Stimulated activated CD4-positive, alpha-beta T cell treated with anti-CD3 and anti-CD28 coated beads, Interleukin-4, amount 100 ng/mL, for 24 hours (primary cell): ENCODE measurements around the gene SUGCT.

Experiments used
- DNase-seq: peaks from one replicate; pipeline ENCODE4 v3.0.0-alpha.2; 2020

The SUGCT gene

DNA sequence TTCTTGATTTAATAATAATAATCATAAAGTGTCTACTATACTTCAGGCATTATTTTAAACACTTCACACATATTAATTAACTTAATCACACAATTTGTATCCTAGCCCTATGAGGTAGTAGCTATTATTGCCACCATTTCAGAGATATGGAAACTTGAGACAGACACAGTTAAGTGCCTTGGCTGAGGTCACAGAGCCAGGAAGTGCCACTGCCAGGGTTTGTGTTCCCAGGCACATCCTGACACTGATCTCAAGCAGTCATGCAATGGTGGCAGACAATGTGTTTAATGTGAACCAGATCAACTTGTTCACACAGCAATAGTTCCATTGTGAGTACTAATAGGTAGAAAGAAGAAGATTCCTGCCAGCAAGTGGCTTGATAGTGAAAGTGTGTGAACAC lies 666.0 kb downstream of the SUGCT start:
- DNase-seq = no peak

DNA sequence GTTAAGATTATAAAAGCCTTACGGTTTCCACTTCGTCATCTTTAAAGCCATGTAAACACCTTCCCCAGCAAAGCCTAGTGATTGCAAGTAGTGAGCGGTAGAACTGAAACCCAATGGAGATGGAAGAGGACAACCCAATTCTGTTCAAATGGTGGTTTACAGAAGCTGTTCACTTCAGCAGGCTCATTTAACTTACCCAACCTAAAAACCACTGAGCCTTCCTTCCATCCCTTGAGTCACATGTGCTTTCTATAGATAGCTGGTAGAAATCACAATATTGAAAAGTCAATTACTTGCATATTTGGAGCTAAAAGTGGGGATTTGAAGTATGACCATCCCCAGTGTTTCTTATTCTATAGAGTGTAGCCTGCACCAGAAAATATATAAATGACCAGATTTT lies 667.7 kb downstream of the SUGCT start:
- DNase-seq = no peak

DNA sequence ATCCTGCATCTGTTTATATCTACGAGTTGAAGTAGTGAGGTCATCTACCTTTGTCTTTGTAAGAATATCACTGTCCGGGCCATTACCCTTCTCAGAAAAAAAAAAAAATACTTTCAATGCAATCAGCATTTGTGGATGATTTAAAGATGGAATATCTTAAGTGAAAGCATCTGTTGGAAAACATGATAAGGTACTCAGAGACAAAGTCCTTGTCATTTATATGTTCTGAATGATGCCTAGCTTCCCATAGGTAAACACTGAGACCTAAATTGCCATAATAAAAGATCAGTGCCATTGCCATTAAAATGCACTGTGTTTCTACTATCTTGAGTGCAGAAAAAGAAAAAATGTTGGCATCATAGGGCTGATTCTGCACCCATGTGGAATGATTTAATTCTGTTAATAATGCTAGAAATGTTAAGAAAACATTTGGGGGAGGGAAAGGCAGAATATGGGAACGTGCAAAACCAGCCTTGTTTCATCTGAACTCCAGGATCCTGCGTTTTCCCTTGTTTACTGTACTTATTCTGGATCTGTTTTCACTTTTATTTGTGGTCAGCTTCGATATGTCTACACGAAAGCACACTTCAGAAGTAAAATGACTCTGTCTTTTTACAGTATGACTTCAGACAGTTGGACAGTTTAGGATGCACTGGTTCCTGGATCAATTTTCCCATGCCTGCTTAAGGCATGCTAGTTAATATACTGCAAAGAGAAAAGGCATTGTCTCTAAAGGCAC lies 669.8 kb downstream of the SUGCT start:
- DNase-seq = no peak

DNA sequence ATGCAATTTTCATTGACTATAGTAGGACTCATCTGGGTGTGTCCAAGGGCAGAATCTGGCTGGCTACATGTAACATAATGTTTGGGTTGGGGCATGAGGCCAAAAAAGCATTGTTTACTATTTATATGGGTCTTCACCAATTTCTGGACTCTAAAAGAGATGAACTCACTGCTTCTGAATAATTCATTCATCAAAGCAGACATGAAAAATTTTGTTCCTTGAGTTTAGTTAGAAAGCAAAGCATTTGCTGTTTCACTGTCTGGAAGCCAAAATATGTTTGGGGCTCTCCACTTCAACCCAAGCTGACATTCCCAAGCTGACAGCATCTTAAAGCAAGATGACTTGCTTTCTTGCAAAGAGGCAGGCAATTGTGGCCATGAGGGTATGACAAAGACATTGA lies 670.6 kb downstream of the SUGCT start:
- DNase-seq = no peak

DNA sequence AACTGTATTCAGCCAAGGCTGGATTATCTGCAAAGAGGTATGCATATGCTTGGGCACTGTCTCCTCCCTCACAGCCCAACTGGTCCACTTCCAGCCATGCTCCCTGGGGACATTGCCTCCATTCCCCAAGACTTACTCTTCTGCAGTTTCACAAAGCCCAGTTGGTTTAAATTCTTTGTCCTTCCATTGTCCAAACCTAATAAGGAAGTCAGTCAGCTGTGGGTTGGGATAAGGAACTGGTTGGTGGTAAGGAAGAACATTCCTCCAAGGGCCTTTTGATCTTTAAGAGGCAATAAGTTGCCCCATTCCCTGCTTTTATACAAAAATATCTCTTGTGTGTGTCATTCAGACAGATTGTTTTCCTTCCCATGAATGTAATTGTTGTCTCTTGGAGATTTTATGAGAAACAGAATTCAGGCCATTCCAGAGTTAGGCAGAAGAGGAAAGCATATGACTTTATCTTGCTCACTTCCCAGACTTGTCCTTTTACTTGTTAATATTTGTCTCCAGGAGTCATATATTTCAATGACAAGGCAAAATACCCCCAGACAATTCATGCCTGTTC lies 673.7 kb downstream of the SUGCT start:
- no peak for DNase-seq

DNA sequence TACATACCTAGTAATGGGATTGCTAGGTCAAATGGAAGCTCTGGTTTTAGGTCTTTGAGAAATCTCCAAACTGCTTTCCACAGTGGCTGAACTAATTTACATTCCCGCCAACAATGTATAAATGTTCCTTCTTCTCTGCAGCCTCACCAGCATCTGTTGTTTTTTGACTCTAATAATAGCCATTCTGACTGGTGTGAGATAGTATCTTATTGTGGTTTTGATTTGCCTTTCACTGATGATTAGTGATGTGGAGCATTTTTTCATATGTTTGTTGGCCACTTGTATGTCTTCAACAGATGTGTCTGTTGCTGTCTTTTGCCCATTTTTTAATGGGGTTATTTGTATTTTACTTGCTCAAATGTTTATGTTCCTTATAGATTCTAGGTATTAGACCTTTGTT lies 675.5 kb downstream of the SUGCT start:
- no peak for DNase-seq

DNA sequence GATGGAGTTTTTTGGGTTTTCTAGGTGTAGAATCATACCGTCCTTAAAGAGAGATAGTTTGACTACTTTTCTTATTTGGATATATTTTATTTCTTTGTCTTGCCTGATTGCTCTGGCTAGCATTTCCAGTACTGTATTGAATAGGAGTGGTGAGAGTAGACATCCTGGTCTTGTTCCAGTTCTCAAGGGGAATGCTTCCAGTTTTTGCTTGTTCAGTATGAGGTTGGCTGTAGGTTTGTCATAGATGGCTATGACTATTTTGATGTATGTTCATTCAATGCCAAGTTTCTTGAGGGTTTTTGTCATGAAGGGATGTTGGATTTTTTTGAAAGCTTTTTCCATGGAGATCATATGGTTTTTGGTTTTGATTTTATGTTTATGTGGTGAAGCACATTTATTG lies 676.9 kb downstream of the SUGCT start:
- no peak for DNase-seq

DNA sequence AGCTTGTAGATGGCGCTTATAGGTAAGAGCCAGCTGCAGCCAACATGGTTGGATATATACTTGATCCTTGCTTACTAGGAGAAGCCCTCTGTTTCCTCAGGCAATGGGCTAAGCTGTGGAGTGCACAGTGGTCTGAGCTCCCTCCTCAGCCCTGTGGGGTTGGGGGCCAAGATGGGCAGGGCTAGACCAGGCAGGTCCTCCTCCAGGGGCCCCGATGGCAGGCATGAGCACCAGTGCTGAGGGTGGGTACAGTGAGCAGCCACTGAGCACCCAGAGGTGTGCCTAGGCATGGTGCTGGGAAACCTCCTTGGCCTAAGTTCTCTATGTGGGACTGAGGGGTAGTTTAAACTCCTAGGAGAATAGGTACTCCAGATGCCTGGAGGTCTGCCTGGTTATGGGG lies 680.2 kb downstream of the SUGCT start:
- no peak for DNase-seq

DNA sequence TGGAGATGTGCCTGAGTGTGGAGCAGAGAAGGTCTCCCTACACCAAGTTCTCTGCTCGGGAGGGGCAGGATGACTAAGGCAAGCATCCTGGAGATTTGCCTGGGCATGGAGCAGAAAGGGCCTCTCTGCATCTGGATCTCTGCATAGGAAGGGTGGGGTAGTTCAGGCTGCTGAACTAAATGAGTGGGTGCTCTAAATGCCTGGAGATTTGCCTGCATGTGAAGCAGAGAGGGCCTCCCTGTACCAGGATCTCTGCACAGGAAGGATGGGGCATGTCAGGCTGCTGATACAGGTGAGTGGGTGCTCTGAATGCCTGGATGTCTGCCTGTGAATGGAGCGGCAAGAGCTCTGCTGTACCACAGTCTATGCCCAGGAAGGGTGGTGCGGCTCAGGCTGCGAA lies 680.7 kb downstream of the SUGCT start:
- DNase-seq = no peak

DNA sequence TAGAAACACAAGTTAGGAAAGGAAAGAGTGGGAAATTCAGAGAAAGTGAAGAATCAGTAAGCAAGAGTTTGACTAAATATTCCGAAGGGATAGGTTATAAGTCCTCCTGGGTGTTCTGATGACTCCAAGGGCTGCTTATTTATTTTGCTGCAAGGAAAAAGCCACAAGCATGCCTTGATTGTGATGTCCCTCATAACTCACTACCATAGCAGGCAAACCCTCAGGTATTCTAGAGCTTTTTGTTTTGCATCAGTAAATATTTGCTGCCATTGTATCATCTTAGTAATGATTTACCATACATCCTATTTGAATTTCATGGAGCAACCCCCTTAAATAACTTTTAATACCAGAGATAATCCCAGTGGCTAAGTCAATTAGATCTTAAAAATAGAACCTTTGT lies 688.1 kb downstream of the SUGCT start:
- DNase-seq = no peak

DNA sequence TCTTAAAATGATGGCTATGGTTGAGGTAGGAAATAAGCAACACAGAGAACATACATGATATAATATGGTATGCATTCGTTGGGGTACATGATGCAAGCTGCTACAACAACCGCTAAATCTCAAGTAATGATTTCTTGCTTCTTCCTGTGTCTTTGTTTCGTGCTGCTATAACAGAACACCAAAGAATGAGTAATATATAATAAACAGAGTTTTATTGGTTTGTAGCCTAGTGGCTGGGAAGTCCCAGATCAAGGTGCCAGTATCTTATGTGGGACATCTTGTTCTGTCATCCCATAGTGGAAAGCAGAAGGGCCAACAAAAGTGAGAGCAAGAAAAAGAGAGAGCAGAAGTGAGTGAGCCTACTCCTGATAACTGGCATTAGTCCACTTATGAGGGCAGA lies 689.7 kb downstream of the SUGCT start:
- no peak for DNase-seq

DNA sequence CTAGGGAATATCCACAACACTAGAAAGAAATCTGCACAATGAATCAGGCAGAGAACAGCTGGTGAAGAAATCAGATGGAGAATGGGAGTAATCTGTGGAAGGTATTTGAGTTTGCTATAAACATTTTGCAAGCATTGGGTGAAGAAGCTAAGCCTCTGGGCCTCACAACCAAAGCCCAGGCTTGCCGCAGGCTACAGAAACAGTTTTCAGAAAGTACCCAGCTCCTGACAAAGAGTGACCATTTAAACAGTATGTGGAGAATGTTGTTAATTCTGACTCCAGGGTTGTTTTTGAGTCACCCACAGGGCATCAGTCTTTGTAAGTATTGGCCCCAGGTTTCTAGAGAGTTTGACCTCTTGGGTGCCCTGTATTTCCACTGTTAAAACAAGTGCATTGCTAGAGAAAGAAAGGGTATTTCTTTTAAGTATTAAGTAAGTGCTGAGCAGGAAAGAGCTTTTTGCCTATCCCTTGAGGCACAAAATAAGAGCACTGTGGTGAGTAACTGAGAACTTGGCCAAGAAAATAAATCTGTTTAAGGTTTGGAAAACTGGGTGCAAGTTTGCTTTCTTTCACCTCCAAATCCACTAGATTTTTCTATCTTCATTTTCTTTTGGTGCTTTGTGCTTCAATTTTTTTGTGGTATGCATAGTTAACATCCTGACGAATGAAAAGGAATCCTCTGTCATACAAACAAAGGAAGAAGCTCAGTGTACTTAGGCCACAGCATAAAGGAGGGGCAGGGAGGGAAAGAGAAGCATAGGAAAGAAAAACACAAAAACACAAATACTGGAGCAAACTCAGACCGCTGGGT lies 691.8 kb downstream of the SUGCT start:
- DNase-seq = no peak

DNA sequence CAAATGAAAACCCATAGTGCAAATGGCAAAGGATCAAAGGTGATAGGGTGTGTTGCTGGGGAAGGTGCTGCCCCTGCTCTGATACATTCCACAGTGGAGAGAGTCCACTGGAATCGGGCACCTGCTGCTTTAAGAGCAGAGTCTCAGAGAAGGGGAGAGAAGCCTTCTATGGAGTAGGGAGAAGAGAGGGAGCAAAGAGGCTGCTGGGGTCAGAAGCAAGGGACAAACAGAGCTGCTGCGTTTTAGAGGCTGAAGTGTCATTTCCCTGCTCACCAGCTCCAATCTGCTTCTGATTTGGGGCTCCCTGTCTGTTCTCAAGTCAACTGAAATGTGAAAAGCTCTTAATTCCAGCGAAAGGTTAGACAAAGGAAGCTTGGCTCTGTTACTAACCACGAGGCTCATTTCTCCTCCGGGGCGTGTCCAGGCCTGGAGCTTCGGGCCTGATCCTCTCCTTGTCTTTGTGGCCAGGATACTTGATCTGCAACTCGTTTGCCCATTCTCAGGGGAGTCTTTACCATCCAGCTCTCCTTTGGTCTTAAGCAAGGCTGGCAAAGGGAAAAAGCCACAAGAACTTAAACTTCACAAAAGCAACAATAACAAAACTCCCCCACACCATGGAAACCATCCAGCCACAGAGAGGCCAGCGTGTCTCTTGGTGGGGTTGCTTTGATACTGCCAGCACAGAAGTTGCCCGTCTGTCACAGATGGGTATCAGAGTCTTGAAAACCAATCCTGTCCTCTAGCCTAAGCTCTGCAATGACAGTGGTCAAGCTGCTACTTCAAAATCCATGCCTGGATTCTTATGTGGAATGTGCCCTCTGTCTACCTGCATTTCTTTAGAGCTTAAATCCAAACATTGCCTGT lies 692.6 kb downstream of the SUGCT start:
- DNase-seq = no peak

DNA sequence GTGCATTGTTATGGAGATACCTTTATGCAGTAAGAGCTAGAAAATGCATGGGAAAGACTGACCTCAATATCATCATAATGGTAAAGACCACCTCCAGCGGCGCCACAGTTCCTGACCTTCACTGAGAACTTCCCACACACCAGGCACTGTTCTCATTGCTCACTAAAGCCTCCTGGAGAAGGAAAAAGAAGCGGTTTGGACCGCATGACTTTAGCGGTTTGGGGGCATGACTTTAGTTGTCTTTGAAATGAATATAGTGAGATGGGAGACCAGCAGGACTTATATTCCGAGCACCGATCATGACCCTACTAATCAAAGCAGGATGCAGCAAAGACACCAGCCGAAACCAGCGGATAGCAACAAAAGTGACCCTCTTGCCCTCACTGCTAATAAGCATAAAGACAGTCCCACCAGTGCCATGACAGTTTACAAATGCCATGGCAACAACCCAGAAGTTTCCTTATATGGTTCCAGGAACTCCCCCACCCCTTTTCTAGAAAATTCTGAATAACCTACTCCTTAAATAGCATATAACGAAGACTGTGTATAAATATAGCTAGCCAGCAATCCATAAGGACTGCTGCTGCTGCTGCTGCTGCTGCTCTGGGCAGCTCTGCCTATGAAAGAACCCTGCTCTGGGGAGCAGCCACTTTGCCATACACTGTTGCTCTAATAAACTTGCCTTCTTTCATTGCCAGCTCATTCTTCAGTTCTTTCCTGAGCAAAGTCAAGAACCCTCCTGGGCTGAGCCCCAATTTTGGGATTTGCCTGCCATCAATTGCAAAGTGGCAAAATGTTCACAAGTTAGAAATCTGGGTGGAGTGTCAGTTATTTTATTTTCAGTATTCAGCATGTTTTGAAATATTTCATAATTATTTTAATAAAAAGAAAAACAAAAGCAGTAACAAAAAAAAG lies 694.1 kb downstream of the SUGCT start:
- no peak for DNase-seq

DNA sequence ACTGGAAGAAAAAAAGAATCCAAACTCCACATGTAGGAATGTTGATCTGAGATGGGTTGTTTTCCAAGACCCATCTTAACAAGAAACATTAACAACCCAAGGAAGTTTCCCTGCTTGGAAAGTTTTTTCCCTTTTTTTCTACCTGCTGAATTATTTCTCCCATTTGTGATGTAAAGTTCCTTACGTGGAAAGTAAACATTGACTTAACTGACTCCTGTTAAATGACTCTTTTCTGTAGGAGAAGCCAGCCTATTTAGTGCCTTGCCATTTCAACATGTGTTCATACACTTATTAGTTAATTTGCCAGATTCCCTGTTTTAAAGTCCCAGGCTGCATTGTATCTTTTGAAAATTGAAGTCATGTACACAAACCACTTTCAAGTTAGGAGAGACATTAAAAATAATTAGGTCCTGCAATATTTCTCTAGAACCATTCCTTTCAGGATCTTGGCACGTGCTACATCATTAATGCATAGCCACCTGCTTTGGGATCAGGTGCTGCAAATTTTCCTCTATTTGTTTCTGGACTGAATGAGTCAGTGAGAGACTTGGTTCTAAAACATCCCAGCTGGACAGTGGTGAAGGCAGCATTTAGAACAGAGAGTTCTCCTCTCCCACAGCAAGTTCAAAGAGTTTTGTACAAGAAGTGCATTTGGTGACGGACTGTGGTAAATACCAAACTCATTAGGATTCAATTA lies 698.5 kb downstream of the SUGCT start:
- no peak for DNase-seq

DNA sequence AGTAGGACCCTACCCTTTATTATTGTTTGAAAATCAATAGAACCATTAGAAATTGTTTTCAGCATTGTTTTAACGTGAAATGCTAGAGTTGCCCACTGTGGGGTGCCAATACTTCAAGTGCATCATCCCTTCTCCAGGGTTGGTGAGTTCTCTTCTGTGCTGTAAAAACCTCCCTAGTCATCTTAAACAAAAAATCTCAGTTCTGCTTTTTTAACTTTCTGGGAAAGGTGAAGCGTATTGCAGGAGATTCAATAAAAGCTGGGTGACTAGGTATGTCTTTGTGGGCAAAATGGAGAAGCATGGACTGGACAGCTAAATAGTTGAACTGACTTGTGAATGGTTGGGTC lies 699.1 kb downstream of the SUGCT start:
- no peak for DNase-seq

DNA sequence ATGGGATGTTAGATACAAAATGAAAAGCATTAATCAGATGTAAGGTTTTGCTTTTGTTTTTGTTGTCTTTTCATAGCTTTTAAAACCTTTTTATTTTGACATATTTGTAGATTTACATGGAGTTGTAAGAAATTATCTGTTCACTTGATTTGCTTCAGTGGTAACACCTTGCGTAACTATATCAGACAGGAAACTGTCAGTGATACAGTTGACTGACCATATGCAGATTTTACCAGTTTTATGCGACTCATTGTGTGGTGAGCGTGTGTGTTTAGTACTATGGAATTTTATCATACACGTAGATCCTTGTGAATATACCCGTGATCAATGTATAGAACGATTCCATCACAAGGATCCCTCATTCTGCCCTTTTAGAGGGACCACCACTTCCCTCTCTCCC lies 701.4 kb downstream of the SUGCT start:
- no peak for DNase-seq

DNA sequence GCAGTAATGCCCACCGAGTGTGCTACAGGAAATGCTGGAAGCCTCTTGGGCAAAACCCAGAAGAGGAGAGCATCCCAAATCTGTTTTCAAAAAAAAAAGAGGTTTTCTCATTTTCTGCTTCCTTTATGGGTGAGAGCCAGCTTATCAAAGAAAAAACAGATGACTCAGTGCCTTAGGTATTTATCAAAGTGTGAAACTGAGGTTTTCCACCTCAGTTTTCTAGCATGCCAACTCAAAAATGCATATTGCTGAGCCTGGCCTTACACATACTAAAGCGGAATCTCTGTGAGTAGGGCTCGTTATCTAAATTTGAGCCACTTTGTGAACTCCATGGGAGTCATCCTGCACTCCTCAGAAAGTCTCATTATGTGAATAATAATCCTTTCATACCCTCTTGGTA lies 705.1 kb downstream of the SUGCT start:
- DNase-seq = no peak

DNA sequence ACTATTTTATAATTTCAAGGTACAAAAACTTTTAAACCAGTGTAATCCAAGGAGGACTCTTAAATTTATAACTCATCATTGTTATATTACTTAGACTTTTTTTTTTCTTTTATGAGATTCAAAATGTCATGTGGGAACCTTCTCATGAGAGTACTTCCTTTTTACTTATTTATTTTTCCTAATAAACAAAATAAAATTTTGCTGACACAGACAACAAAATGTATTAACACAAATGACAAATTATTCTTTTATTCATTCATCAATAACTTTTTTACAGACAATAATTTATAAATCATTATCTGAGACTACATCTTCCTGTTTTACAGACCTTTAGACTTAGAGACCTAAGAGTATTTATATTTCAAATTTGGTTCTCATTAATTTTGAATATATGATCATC lies 706.2 kb downstream of the SUGCT start:
- DNase-seq = no peak

DNA sequence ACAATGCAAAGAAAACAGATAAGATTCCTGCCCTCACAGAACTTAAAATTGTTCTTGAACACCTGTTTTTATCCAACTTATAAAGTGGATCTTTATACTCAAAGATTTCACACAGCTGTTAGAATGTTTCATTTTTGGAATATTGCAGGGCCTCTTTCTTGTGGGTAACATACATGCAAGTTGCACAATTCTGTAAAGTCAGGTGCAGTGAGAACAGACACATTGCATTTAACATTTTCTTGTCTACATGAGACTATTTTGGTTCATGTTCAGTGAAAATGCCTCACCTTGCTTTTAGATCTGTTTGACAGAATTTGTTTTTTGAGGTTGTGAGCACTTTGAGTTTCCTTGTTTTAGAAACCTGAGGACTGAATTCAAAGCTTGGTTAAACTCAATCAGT lies 707.8 kb downstream of the SUGCT start:
- no peak for DNase-seq

DNA sequence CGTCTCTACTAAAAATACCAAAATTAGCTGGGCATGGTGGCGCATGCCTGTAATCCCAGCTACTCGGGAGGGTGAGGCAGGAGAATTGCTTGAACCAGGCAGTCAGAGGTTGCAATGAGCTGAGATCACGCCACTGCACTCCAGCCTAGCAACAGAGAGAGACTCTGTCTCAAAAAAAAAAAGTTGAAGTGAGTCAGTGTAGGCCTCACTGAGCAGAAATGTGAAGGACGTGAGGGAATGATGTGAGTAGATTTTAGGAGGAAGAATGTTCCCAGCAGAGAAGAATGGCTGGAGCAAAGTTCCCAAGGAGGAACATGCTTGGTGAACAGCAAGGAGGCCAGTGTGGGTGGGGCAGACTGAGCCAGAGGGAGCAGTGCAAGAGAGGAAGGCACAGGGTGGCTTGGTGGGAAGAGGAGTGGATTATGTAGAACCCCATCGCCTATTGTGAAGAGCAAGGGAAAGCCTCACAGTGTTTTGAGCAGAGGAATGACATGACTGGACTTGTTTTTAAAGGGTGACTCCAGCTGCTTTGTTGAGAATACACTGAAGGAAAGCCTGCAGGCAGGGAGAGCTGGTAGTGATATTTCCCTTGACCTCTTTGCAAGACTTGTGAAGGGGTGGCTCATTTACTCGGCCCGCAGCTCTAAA lies 708.7 kb downstream of the SUGCT start:
- DNase-seq = no peak
